ENCODE measurements around the gene CD46. TPM values are rescaled to one million over a fixed set of nuclear protein-coding genes. Genes with fewer than 3 reads are reported as not detected.

The CD46 gene
- total RNA-seq, 1 donor, result 92.3 TPM

DNA sequence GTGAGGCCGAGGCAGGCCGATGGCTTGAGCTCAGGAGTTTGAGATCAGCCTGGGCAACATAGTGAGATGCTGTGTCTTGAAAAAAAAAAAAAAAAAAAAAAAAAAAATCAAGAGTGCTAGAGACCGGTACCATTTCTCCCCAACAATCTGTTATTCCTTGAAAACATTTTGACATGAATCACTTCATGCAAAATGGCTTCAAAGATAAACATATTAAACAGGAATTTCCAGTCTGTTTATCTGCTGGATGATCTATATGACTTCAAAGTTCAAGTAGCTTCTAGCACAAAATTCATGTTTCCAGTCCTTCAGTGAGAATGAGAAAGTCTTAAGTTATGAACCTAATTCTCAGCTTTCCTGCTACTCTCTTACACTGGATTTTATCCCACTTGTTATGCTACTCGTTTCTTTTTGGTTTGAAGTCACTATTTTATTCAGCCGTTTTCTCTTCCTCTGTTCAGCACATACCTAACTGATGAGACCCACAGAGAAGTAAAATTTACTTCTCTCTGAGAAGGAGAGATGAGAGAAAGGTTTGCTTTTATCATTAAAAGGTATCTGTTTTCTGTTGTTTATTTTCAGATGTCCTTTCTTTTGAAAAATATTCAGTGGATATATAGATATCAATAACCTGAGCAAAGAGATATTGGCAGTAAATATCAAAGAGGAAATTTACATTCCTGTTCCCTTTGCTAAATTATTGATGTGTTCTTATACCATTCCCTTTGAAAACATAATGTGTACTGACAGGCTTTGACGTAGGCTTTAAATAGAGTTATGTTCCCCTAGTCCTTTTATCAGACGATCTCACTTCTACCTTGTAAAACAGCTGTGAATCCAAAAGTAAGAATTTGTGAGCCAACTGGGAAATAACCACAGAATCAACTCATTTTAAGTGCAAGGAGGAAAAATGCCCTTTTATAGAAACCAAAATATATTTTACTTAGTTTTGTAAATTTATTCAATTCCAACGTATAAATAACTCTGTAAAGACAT lies 38.2 kb downstream of the CD46 start:
- TF ChIP-seq, protein P1, sequence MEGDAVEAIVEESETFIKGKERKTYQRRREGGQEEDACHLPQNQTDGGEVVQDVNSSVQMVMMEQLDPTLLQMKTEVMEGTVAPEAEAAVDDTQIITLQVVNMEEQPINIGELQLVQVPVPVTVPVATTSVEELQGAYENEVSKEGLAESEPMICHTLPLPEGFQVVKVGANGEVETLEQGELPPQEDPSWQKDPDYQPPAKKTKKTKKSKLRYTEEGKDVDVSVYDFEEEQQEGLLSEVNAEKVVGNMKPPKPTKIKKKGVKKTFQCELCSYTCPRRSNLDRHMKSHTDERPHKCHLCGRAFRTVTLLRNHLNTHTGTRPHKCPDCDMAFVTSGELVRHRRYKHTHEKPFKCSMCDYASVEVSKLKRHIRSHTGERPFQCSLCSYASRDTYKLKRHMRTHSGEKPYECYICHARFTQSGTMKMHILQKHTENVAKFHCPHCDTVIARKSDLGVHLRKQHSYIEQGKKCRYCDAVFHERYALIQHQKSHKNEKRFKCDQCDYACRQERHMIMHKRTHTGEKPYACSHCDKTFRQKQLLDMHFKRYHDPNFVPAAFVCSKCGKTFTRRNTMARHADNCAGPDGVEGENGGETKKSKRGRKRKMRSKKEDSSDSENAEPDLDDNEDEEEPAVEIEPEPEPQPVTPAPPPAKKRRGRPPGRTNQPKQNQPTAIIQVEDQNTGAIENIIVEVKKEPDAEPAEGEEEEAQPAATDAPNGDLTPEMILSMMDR (IDR thresholded peaks at IDR 0.05; ENCODE audit: insufficient read depth, low read length), result no peak
- H3K4me3 ChIP-seq (ENCODE audit: low read depth, low read length), result no peak overlapping the region
- no peak for DNase-seq (ENCODE audit: low read depth)

DNA sequence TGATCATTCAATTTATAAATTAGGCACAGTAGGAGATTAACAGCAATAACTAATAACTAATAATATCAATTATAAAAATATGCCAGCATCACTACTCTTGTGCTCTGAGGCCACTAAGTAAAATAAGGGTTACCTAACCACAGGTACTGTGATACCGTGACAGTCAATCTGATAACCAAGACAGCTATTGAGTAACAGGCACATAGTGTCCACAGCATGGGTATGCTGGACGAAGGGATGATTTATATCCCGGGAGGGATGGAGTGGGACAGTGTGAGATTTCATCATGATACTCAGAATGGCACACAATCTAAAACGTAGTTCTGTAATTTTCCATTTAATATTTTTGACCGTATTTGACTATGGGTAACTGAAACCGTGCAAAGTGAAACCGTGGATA lies 39.4 kb downstream of the CD46 start:
- no peak overlapping the region for H3K4me3 ChIP-seq (ENCODE audit: low read depth, low read length)
- TF ChIP-seq, protein P1 (IDR thresholded peaks at IDR 0.05; ENCODE audit: insufficient read depth, low read length), result no peak
- no peak for DNase-seq (ENCODE audit: low read depth)

DNA sequence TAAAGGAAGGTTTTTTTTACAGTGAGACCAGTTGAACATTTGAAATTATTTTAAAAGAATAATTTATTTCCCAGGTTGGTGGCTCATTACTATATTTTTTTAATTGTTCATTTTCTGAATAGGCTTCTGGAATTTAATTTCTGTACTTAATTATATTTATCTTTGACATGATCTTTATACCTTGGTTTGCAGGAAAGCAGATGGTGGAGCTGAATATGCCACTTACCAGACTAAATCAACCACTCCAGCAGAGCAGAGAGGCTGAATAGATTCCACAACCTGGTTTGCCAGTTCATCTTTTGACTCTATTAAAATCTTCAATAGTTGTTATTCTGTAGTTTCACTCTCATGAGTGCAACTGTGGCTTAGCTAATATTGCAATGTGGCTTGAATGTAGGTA lies 41.5 kb downstream of the CD46 start:
- TF ChIP-seq, protein P1 (IDR thresholded peaks at IDR 0.05; ENCODE audit: insufficient read depth, low read length), result no peak
- H3K4me3 ChIP-seq (ENCODE audit: low read depth, low read length), result no peak overlapping the region
- no peak for DNase-seq (ENCODE audit: low read depth)

GRCh38 chr1:207794861-207795260 lies 43.0 kb downstream of the CD46 start:
- no peak for DNase-seq (ENCODE audit: low read depth)
- H3K4me3 ChIP-seq (ENCODE audit: low read depth, low read length), result no peak overlapping the region
- TF ChIP-seq, protein P1 (IDR thresholded peaks at IDR 0.05; ENCODE audit: insufficient read depth, low read length), result no peak

GRCh38 chr1:207797229-207797973 lies 45.5 kb downstream of the CD46 start:
- H3K4me3 ChIP-seq (ENCODE audit: low read depth, low read length), result no peak overlapping the region
- TF ChIP-seq, protein P1 (IDR thresholded peaks at IDR 0.05; ENCODE audit: insufficient read depth, low read length), result peak; percentile 81

GRCh38 chr1:207798847-207799246 lies 47.0 kb downstream of the CD46 start:
- DNase-seq (ENCODE audit: low read depth), result no peak
- TF ChIP-seq, protein P1 (IDR thresholded peaks at IDR 0.05; ENCODE audit: insufficient read depth, low read length), result no peak
- no peak overlapping the region for H3K4me3 ChIP-seq (ENCODE audit: low read depth, low read length)

More at GRCh38 chr1:207797229-207797973, 45.5 kb downstream of the CD46 start:
- peak; percentile 91 for DNase-seq (ENCODE audit: low read depth)

Data from fibroblast of the aortic adventitia (primary cell).